SKM-1 treated with dmso at 0.1 percent for 144 hours (cell line): Measurements from ENCODE around the gene ZNF346.
A peak's percentile ranks its signal among the peaks of the same experiment; 100 is the strongest.

ENCODE experiments used
- DNase-seq: peaks from one replicate; lab custom pipeline; 2025; ENCODE audit not compliant: unreplicated experiment; lab: John Stamatoyannopoulos, UW

The ZNF346 gene

DNA sequence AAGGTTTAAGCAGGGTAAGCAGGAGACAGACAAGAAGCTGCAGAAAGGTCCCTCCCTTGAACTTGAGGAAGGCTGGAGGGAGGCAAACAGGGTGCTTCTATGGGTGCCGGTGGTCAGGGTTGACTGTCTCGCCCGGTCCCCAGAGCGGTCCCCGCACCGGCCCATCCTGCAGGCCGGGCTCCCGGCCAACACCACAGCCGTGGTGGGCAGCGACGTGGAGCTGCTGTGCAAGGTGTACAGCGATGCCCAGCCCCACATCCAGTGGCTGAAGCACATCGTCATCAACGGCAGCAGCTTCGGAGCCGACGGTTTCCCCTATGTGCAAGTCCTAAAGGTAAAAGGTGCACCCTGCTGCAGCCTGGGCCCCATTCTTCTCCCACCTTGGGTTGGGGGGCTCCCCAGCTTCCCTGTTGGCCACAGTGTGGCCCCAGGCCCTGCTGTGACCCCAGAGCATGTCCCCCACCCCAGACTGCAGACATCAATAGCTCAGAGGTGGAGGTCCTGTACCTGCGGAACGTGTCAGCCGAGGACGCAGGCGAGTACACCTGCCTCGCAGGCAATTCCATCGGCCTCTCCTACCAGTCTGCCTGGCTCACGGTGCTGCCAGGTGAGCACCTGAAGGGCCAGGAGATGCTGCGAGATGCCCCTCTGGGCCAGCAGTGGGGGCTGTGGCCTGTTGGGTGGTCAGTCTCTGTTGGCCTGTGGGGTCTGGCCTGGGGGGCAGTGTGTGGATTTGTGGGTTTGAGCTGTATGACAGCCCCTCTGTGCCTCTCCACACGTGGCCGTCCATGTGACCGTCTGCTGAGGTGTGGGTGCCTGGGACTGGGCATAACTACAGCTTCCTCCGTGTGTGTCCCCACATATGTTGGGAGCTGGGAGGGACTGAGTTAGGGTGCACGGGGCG, 69.9 kb downstream of the ZNF346 start:
- no peak for DNase-seq

DNA sequence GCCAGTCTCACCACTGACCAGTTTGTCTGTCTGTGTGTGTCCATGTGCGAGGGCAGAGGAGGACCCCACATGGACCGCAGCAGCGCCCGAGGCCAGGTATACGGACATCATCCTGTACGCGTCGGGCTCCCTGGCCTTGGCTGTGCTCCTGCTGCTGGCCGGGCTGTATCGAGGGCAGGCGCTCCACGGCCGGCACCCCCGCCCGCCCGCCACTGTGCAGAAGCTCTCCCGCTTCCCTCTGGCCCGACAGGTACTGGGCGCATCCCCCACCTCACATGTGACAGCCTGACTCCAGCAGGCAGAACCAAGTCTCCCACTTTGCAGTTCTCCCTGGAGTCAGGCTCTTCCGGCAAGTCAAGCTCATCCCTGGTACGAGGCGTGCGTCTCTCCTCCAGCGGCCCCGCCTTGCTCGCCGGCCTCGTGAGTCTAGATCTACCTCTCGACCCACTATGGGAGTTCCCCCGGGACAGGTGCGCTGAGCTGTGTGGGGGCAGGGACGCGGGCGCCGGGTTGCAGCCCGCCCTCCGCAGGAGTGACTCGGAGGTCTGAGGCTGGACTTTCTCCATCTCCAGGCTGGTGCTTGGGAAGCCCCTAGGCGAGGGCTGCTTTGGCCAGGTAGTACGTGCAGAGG, 70.7 kb downstream of the ZNF346 start:
- DNase-seq = no peak

DNA sequence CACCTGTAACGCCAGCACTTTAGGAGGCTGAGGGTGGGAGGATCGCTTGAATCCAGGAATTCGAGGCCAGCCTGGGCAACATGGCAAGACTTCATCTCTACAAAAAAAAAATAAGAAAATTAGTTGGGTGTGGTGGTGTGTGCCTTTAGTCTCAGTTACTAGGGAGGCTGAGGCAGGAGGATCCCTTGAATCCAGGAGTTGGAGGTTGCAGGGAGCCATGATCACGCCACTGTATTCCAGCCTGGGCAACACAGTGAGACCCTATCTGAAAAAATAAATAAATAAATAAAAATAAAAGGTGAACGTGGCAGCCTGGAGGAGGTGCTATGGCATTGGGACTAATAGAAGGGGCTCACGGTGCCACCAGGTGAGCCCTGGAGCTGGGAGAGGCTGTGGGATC, 71.3 kb downstream of the ZNF346 start:
- no peak for DNase-seq

DNA sequence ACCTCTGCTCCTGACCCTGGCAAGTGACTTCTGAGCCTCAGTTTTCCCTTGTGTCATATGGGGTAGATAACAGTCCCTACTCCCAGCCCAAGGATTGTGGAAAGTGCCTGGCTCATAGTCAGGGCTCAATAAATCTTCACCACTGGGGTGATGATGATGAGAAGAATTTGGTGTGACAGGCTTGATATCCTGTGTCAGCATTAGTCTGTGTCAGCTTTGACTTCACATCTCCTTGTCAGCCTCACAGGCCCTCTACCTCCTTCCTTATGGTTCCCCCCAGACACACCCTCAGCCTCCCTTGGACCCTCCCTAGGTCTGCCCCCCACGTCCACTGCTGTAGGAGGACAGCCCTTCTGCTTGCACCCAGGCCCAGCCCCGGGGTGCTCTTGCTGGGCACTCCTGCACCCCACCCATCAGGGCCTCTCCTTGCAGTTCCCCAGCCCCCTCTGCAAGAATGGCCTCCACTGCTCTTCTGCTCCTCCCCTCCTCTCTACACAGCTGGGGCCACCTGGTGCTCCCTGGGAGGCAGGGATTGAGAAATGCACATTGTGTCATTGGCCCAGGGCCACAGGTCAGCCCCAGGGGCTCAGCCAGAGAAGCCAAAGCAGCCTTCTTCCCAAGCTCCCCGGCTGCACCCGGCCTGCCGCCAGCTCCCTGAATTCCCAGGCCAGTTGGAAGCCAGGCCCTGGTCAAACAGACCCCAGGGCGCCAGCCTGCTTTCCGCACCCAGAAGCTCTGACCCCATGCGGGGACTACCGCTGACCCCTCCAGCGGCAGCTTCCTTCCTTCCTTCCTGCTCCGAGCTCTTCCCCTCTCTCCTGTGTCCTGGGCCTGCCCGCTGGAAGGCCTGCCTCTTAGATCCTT, 72.0 kb downstream of the ZNF346 start:
- DNase-seq = no peak

DNA sequence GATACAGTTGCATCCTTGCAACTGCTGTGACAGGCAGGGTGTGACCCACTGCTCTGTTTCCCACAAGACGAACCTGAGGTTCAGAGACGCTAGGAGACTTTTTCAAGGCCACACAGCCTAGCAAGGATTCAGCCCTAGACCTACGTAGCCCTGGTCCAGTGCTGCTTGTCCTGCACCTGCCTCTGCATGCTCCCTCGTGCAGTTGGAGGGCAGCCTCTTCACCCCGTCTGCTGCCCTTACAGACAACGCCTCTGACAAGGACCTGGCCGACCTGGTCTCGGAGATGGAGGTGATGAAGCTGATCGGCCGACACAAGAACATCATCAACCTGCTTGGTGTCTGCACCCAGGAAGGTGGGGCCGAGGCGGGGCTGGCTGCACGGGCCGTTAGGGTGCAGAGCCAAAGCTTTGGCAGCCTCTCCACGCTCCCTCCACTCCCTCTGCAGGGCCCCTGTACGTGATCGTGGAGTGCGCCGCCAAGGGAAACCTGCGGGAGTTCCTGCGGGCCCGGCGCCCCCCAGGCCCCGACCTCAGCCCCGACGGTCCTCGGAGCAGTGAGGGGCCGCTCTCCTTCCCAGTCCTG, 72.7 kb downstream of the ZNF346 start:
- no peak for DNase-seq

DNA sequence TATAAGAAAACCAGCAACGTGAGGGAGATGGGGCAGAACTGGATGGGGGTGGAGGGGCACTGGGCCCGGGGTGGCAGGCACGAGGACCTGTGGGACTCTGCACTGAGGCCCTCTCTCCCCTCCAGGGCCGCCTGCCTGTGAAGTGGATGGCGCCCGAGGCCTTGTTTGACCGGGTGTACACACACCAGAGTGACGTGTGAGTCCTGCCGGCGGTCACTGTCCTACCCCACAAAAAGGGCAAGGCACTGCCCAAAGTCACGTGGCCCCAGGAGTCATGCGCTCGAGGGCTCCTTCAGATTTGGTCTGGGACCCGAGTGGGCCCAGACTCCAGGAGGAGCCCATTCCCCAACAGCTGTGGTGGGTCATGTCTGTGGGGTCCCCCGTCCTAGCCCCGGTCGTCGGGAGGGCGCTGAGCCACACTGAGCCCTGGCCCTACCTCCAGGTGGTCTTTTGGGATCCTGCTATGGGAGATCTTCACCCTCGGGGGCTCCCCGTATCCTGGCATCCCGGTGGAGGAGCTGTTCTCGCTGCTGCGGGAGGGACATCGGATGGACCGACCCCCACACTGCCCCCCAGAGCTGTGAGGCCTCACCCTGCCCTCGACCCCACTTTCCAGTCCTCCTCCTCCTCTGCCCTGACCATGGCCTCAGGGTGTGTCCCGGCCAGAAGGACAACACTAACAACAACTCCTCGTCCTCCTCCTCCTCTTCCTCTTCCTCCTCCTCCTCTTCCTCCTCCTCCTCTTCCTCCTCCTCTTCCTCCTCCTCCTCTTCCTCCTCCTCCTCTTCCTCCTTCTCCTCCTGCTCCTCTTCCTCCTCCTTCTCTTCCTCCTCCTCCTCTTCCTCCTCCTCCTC, 73.9 kb downstream of the ZNF346 start:
- no peak for DNase-seq

DNA sequence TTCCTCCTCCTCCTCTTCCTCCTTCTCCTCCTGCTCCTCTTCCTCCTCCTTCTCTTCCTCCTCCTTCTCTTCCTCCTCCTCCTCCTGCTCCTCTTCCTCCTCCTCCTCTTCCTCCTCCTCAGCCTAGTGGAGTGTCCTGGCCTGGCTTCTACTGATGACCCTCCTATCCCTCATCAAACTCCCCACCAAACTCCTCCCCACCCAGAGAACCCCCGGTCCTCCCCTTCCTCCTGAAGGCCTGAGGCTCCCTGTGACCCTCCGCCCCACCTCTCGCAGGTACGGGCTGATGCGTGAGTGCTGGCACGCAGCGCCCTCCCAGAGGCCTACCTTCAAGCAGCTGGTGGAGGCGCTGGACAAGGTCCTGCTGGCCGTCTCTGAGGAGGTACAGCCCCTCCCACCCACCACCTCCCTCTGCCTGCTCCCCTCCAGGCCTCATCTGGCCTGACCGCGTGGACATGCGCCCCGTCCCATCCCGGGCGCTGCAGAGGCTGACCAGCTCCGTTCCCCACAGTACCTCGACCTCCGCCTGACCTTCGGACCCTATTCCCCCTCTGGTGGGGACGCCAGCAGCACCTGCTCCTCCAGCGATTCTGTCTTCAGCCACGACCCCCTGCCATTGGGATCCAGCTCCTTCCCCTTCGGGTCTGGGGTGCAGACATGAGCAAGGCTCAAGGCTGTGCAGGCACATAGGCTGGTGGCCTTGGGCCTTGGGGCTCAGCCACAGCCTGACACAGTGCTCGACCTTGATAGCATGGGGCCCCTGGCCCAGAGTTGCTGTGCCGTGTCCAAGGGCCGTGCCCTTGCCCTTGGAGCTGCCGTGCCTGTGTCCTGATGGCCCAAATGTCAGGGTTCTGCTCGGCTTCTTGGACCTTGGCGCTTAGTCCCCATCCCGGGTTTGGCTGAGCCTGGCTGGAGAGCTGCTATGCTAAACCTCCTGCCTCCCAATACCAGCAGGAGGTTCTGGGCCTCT, 74.8 kb downstream of the ZNF346 start:
- DNase-seq = no peak

DNA sequence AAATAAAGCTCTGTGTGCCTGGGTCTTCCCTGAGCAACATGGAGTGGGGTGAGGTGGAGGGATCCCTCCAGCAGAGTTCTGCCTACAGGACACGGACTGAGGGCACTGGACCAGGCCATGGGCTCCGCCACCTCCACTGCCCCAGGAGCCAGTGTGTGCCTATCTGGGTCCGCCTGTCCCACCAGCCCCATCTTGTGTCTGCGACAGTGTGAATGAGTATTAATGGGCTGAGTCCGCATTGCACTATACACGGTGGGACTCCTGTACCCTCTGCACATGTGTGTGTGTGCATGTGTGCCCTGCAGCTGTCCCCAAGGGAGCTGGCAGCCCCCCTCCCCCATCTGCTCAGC, 75.6 kb downstream of the ZNF346 start:
- no peak for DNase-seq

DNA sequence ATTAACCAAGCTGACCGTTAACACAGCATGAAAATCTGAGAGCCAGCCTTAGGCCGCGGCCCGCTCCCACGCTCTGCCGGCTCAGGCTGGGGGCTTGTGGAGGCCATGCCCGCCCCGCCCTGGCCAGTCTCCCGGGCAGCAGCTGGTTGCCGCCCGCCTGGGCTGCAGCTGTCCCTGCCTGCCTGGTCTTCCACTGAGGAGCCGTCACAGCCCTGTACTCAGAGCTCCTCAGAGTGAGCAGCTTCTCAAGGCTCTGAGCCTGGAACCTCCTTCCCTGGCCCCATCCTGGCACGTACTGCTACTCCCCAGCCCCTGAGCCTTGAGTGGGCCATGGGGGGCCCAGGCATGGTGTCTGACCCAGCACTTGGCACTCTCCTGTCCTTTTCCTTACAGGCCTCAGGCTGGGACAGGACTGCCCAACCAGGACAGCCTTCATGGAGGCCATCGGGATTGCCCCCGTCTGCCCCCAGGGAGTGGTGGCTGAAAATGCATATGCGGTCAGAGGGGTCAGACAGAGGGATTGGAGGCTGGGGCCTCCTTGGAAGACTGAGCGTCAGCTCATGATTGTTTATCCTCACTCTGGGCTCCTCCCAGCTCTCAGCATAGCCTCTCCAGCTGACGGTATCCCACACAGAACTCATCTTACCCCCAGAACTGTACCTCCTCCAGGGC, 76.1 kb downstream of the ZNF346 start:
- DNase-seq = no peak

DNA sequence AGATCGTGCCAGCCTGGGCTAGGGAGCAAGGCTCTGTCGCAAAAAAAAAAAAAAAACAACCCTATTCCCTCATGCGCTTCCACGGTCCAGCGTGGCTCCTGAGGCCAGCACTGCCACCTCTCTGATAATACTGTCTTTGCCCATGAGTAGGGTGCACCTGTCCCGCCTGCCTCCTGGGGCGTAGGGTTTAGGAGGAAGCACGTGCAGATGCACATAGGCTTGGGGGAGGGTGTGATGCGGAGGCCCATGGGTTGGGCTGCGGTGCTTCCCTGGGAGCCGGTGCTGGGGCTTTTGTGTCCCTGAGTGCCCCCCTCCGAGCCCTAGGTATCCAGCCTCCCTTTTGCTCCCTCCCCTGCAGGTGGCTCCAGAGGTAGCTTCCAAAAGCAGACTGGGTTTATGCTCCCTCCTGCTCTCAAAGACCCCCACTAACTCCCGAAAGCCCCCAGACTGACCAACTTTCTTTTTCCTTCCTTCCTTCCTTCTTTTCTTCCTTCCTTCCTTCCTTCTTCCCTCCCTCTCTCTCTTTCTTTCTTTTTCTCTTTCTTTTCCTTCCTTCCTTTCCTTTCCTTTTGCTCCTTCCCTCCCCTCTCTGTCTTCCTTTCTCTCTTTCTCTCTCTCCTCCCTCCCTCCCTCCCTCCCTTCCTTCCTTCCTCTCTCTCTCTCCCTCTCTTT, 77.1 kb downstream of the ZNF346 start:
- no peak for DNase-seq

DNA sequence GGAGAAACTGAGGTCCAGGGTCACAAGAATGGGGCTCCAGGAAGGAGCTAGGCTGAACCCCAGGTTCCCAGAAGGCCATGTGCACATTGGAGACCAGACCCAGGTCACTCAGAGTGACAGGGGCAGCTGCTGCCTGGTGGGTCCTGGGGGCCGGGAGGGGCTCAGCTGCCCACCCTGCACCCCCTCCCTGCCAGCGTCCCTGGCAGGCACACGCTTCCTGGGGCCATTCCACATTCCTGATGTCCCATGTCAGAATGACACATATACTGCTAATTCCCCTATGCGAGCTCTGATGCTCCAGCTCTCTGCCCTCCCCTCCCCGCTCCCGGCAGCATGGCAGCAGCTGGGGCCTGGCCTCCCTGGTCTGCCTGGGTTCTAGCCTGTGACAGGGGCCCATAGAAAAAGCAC, 78.2 kb downstream of the ZNF346 start:
- DNase-seq = no peak

DNA sequence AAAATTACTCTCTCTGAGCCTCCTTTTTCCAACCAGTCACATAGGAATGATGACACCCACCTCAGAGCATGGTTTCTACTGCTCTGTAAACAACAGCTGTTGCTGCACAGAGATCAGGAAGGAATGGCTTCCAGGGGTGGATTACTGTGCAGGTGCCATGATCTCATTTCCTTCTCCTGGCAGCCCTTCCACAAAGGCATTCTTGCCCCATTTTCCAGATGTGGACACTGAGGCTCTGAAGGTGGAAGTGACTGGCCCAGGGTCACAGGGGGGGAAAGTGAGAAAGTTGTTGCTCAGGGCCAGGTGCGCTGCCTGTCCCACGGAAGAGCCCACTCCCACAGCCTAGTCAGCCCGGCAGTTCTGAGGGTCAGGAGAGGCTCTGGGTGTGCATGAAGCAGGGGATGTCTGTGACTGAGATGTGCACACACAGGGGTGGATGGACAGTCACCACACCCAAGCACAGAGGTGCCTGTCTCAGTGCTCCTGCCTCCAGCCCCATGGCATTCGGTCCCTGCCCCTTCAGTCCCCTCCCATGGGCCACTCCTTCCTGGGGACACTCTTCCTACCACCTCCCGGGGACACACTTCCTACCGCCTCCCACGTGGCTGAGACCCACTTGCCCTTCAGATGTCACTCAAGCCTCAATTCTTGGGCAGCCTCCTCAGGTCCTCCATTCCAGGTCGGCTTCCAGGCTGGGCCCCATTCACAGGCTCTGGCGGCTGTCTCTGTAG, 81.2 kb downstream of the ZNF346 start:
- DNase-seq = no peak

DNA sequence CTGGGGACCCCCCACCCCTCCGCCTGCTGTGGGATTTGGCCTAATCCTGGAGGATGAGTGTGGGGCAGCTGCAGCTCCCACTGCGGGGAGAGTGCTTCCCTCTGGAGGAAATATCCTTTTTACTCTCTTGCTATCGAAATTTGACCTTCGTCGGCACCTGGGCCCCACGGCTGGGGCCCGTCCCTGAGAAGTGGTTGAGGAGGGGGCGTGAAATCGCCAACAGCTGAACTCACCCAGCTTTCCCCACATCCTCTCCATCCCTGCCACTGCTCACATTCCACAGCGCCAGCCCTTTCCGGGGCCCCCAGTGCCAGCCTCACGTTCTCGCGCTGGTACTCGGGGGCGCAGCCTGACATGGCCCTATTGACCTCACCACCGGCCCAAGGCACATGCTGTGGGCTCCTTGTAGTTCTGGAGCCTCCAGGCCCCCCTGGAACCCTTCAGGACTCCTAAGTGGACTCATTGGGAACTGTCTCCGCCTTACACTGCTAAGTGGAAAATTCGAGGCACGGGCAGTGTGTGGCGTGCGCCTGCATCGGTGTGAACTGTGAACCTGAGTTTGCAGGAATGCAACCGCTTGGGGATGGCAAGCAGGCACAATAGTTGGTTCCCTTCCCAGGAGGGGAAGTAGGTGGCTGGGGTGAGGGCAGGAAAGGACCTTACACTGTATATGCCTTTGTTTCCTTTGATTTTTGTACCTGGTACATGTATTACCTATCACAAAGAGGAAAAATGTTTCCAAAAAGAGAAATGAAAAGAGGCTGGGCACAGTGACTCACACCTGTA, 83.4 kb downstream of the ZNF346 start:
- DNase-seq = no peak

DNA sequence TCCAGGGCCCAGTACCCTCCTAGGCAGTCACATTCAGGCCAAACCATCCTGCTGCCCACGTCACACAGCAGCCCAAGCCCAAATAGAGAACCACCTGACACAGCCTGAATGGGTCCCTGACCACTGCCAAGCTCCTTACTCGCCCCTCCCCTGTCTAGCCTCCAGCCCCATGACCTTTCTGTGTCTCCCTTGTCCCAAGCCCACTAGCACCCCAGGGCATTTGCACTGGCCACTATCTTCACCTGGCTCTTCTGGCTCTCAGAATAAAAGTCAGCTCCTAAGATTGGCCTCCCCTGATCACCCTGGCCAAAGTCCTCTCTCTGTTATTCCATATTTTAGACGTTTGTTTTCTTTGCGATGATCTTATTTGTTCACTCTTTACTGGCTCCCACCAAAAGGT, 84.7 kb downstream of the ZNF346 start:
- no peak for DNase-seq

DNA sequence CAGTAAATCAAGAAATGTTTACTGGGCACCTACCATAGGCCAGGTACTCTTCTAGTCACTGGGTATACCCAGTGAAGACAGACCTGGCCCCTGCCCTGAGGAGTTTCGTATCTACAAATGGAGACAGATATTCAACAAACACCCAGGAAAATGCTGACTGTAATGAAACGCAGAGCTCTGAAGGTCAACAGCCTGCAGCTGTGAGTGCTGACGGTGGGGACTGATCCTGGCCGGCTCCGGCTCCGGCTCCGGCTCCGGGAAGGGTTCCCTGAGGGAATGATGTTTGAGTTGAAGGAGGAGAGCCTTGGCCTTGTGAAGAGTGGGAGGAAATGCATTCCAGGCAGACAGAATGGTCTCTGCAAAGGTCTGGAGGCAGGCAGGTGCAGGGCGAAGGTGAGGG, 87.3 kb downstream of the ZNF346 start:
- no peak for DNase-seq

DNA sequence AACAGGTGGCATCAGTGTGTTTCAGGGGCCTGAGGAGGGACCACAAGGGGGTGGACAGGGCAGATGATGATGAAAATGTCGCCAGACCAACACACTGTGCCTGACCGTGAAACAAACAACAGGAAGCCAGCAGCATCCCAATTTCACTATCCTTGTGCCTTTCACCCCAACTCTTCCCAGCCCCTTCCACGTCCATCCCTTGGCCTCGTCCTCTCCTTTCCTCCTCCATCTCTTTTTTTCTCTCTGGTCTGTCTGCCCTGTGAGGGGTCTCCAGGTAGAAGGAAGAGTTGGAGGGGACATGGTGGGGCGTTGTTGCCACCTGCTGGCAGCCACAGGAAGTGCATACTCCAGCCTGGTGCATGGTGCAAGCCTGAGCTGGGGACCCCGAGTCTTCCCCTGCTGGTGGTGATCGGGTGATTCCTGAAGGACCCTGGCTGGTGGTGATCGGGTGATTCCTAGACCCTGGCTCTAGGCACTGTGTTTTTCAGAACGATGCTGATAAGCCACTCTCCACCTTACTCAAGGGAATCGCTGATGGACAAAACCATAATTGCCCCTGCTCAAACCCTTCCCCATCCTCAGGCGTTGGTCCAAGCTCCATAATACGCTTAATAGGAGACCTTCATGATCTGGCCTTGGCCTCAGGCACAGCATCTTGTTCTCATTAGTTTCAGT, 89.4 kb downstream of the ZNF346 start:
- peak; percentile 5 for DNase-seq
